Right atrium auricular region (tissue), 2 donors: ENCODE results near the gene COMMD2. TPM values are rescaled to one million over a fixed set of nuclear protein-coding genes. Genes with fewer than 3 reads are reported as not detected.

ENCODE experiments used
- DNase-seq: peaks from one replicate; pipeline ENCODE4 v3.0.0-alpha.2; 2019; ENCODE audit warnings: low spot score
- H3K27ac ChIP-seq, 2 donors: fragments of 200-600 bp; sonication (generic); 1 replicate in 1 of 2; 2 replicates in 1 of 2; pipeline ENCODE4 v1.5.1; 2016 to 2019
- H3K27me3 ChIP-seq, 2 donors: fragments of 200-600 bp; sonication (generic); one replicate each; pipeline versions ENCODE4 v1.5.1 to v1.6.0; 2017 to 2019
- H3K36me3 ChIP-seq: fragments of 200-600 bp; sonication (generic); one replicate; pipeline ENCODE4 v1.5.1; 2016
- H3K4me1 ChIP-seq, 2 donors: fragments of 200-600 bp; sonication (generic); one replicate each; pipeline versions ENCODE4 v1.5.1 to v1.6.0; 2017 to 2019
- H3K4me3 ChIP-seq, 2 donors: fragments of 200-600 bp; sonication (generic); 1 replicate in 1 of 2; 2 replicates in 1 of 2; pipeline ENCODE4 v1.5.1; 2017 to 2019; ENCODE audit warnings: mild to moderate bottlenecking in 1 of 2, moderate library complexity in 1 of 2
- H3K9me3 ChIP-seq, 2 donors: fragments of 200-600 bp; sonication (generic); one replicate each; pipeline ENCODE4 v1.5.1; 2019
- CTCF ChIP-seq, 2 donors: fragments of 200-600 bp; sonication (generic); IDR thresholded peaks; one replicate each; pipeline ENCODE4 v1.5.1; 2019; ENCODE audit warnings: antibody characterized with exemption in 2 of 2
- total RNA-seq, 2 donors: library from RNA; depleted of rRNA; stranded (reverse); fragments of >200 nt; gene quantifications; one replicate each; pipeline ENCODE4 v1.1.0, GENCODE V29; 2016

COMMD2 gene
- total RNA-seq, 2 donors from 2014 or later, result 10.3 to 10.6 TPM

GRCh38 chr3:149781741-149782140 lies 29.5 kb upstream of the COMMD2 start:
- Histone ChIP-seq H3K27ac (no peak overlapping the region), H3K27me3 (no peaks in the 10 kb centered on the region), H3K36me3 (no peaks in the 10 kb centered on the region), H3K9me3 (no peaks in the 10 kb centered on the region), H3K4me3 (no peak overlapping the region), H3K4me1 (no peaks in the 10 kb centered on the region)
- no peak for DNase-seq
- TF ChIP-seq CTCF (IDR thresholded peaks at IDR 0.05), result no peak

- Histone ChIP-seq H3K27me3 (no peaks in the 10 kb centered on the region), H3K9me3 (no peaks in the 10 kb centered on the region), H3K4me3 (no peak overlapping the region), H3K27ac (peak overlapping the region in 1 of 2 donors; percentile 25), H3K4me1 (no peaks in the 10 kb centered on the region), H3K36me3 (no peaks in the 10 kb centered on the region)
- no peak for TF ChIP-seq CTCF (IDR thresholded peaks at IDR 0.05)
- no peak for DNase-seq
Measured at GRCh38 chr3:149781211-149781610, 28.9 kb upstream of the COMMD2 start.

- Histone ChIP-seq H3K4me1 (no peaks in the 10 kb centered on the region), H3K27ac (no peak overlapping the region), H3K4me3 (no peak overlapping the region), H3K36me3 (no peaks in the 10 kb centered on the region), H3K27me3 (no peaks in the 10 kb centered on the region), H3K9me3 (no peaks in the 10 kb centered on the region)
- TF ChIP-seq CTCF (IDR thresholded peaks at IDR 0.05), result no peak
- DNase-seq, result no peak
Measured at GRCh38 chr3:149777414-149778214, 25.3 kb upstream of the COMMD2 start.

- Histone ChIP-seq H3K9me3 (no peaks in the 10 kb centered on the region), H3K4me3 (no peak overlapping the region), H3K27ac (no peak overlapping the region), H3K27me3 (no peaks in the 10 kb centered on the region), H3K36me3 (no peaks in the 10 kb centered on the region), H3K4me1 (no peaks in the 10 kb centered on the region)
- DNase-seq, result no peak
- TF ChIP-seq CTCF (IDR thresholded peaks at IDR 0.05), result no peak
Measured at GRCh38 chr3:149776170-149776569, 23.9 kb upstream of the COMMD2 start.

GRCh38 chr3:149772861-149773260 lies 20.6 kb upstream of the COMMD2 start:
- no peaks in the 10 kb centered on the region for H3K36me3 ChIP-seq
- H3K4me1 ChIP-seq, result no peaks in the 10 kb centered on the region
- no peak for TF ChIP-seq CTCF (IDR thresholded peaks at IDR 0.05)
- no peaks in the 10 kb centered on the region for H3K9me3 ChIP-seq
- no peak for DNase-seq
- no peak overlapping the region for H3K27ac ChIP-seq
- no peaks in the 10 kb centered on the region for H3K27me3 ChIP-seq
- H3K4me3 ChIP-seq, result no peak overlapping the region
